HepG2 (cell line): ENCODE results near the gene FUCA2. TPM values are rescaled to one million over a fixed set of nuclear protein-coding genes. Genes with fewer than 3 reads are reported as not detected.

Experiments
- FOXK1 ChIP-seq: sonication (generic); formaldehyde crosslinking; IDR thresholded peaks from 2 replicates; pipeline ENCODE4 v1.4.0; 2020; ENCODE audit warnings: low read depth, missing genetic modification reagents, borderline replicate concordance
- NAIF1 ChIP-seq: sonication (generic); formaldehyde crosslinking; IDR thresholded peaks from 2 replicates; pipeline ENCODE4 v1.5.0; 2020; ENCODE audit warnings: mild to moderate bottlenecking, missing genetic modification reagents, borderline replicate concordance
- SP4 ChIP-seq: sonication (generic); formaldehyde crosslinking; IDR thresholded peaks from 2 replicates; pipeline ENCODE4 v1.8.1; 2023; ENCODE audit warnings: mild to moderate bottlenecking, missing genetic modification reagents
- ZBTB7B ChIP-seq: sonication (generic); formaldehyde crosslinking; IDR thresholded peaks from 2 replicates; pipeline ENCODE4 v1.4.0; 2020; ENCODE audit warnings: missing genetic modification reagents
- ZNF205 ChIP-seq: IDR thresholded peaks from 2 replicates; pipeline ENCODE4 v1.6.1; 2018; ENCODE audit warnings: missing biosample characterization, missing genetic modification reagents
- ZNF382 ChIP-seq: sonication (generic); formaldehyde crosslinking; IDR thresholded peaks from 2 replicates; pipeline ENCODE4 v1.5.0; 2020; ENCODE audit warnings: missing genetic modification reagents, mild to moderate bottlenecking, borderline replicate concordance
- ZNF44 ChIP-seq: sonication (generic); formaldehyde crosslinking; IDR thresholded peaks from 2 replicates; pipeline ENCODE4 v1.5.1; 2020; ENCODE audit warnings: mild to moderate bottlenecking, missing genetic modification reagents
- ZNF7 ChIP-seq: IDR thresholded peaks from 2 replicates; pipeline ENCODE4 v1.6.1; 2016; ENCODE audit warnings: missing biosample characterization, missing genetic modification reagents
- ZNF709 ChIP-seq: sonication (generic); formaldehyde crosslinking; IDR thresholded peaks from 2 replicates; pipeline ENCODE4 v1.5.0; 2020; ENCODE audit warnings: mild to moderate bottlenecking, missing genetic modification reagents
- polyA plus RNA-seq, 8 experiments: library from polyadenylated mRNA; depleted of rRNA in 3 of 8; stranded (reverse) in 7 of 8; unstranded in 1 of 8; fragments of >200 nt; fragmentation: Illumina TruSeq in 4 of 8; extraction: Trizol in 4 of 8; gene quantifications; 2 replicates each; pipeline versions ENCODE4 v1.2.1 to v1.2.3, GENCODE V29; 2011 to 2016; ENCODE audit warnings: low read depth in 4 of 8, missing spikeins in 1 of 8, mixed read lengths in 1 of 8; ENCODE audit not compliant: insufficient read depth in 1 of 8
- total RNA-seq, 5 experiments: library from RNA; depleted of rRNA; stranded (reverse); fragments of >200 nt; fragmentation: Illumina TruSeq; extraction: Trizol; gene quantifications; 2 replicates each; pipeline ENCODE4 v1.2.3, GENCODE V29; 2016; ENCODE audit warnings: low read depth in 1 of 5
- TF ChIP-seq, protein P1 (sequence below): sonication (generic); formaldehyde crosslinking; IDR thresholded peaks from 2 replicates; pipeline ENCODE4 v1.4.0; 2020; ENCODE audit warnings: missing genetic modification reagents
- TF ChIP-seq, protein P2 (sequence below): sonication (generic); formaldehyde crosslinking; IDR thresholded peaks from 2 replicates; pipeline ENCODE4 v1.4.0; 2020; ENCODE audit warnings: mild to moderate bottlenecking, missing genetic modification reagents
- TF ChIP-seq, protein P3 (sequence below): sonication (generic); formaldehyde crosslinking; IDR thresholded peaks from 2 replicates; pipeline ENCODE4 v1.5.0; 2020; ENCODE audit warnings: mild to moderate bottlenecking, missing genetic modification reagents, borderline replicate concordance
- TF ChIP-seq, protein P4 (sequence below): sonication (generic); formaldehyde crosslinking; IDR thresholded peaks from 2 replicates; pipeline ENCODE4 v1.8.1; 2023; ENCODE audit warnings: mild to moderate bottlenecking, inconsistent platforms, moderate library complexity, missing genetic modification reagents, borderline replicate concordance
- TF ChIP-seq, protein P5 (sequence below): sonication (generic); formaldehyde crosslinking; conservative IDR thresholded peaks from 2 replicates; pipeline ENCODE4 v1.4.0; 2020; ENCODE audit warnings: missing genetic modification reagents

FUCA2 gene
- total and polyA plus RNA-seq, 2 of the 13 experiments (the other 11 are each of a cell fraction or from before 2014, with no cell fraction given): 87.4 to 144 TPM

DNA sequence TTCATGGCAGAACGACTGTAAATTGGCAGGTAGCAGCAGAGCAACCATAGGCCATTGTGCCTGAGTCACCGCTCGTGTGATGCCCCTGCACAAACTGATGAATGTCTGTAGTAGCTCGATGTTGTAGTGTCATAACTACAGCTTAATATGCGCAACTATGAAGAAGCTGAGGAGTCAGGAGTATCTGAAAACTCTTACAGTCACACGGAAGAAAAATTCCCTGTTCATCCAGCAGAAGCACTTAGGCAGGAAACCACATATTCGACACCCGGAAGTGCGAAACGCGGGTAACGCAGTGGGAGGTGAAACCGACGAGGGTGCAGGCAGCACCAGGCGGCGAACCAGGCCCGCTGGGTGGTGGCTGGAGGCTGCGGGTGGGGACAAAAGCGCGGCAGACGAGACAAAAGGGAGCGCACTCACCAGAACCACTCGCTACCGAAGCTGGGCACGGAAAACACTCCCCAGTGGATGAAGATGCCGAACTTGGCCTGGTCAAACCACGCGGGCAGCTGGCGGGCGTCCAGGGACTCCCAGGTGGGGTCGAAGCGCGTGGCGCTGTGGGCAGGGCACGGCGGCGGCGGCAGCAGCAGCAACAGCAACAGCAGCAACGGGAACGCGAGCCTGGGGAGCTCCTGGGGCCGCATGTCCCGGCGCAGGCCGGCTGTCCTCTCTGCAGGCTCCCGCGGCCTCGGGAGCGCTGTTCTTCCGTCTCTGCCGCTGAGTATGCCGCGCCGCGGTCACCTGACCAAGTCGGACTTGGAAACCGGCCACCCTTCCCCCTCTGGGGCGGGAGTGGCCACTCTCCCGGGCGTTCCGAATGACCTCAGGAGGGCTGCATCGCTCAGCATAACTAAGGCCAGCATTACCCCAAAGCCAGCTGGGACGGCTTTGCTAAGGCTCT lies at the start of gene FUCA2 (continued):
- peak; percentile 84 for TF ChIP-seq SP4 (CRISPR knock-in tag)
- TF ChIP-seq, protein P1, sequence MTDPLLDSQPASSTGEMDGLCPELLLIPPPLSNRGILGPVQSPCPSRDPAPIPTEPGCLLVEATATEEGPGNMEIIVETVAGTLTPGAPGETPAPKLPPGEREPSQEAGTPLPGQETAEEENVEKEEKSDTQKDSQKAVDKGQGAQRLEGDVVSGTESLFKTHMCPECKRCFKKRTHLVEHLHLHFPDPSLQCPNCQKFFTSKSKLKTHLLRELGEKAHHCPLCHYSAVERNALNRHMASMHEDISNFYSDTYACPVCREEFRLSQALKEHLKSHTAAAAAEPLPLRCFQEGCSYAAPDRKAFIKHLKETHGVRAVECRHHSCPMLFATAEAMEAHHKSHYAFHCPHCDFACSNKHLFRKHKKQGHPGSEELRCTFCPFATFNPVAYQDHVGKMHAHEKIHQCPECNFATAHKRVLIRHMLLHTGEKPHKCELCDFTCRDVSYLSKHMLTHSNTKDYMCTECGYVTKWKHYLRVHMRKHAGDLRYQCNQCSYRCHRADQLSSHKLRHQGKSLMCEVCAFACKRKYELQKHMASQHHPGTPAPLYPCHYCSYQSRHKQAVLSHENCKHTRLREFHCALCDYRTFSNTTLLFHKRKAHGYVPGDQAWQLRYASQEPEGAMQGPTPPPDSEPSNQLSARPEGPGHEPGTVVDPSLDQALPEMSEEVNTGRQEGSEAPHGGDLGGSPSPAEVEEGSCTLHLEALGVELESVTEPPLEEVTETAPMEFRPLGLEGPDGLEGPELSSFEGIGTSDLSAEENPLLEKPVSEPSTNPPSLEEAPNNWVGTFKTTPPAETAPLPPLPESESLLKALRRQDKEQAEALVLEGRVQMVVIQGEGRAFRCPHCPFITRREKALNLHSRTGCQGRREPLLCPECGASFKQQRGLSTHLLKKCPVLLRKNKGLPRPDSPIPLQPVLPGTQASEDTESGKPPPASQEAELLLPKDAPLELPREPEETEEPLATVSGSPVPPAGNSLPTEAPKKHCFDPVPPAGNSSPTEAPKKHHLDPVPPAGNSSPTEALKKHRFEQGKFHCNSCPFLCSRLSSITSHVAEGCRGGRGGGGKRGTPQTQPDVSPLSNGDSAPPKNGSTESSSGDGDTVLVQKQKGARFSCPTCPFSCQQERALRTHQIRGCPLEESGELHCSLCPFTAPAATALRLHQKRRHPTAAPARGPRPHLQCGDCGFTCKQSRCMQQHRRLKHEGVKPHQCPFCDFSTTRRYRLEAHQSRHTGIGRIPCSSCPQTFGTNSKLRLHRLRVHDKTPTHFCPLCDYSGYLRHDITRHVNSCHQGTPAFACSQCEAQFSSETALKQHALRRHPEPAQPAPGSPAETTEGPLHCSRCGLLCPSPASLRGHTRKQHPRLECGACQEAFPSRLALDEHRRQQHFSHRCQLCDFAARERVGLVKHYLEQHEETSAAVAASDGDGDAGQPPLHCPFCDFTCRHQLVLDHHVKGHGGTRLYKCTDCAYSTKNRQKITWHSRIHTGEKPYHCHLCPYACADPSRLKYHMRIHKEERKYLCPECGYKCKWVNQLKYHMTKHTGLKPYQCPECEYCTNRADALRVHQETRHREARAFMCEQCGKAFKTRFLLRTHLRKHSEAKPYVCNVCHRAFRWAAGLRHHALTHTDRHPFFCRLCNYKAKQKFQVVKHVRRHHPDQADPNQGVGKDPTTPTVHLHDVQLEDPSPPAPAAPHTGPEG (CRISPR knock-in tag): peak; percentile 95
- TF ChIP-seq, protein P2, sequence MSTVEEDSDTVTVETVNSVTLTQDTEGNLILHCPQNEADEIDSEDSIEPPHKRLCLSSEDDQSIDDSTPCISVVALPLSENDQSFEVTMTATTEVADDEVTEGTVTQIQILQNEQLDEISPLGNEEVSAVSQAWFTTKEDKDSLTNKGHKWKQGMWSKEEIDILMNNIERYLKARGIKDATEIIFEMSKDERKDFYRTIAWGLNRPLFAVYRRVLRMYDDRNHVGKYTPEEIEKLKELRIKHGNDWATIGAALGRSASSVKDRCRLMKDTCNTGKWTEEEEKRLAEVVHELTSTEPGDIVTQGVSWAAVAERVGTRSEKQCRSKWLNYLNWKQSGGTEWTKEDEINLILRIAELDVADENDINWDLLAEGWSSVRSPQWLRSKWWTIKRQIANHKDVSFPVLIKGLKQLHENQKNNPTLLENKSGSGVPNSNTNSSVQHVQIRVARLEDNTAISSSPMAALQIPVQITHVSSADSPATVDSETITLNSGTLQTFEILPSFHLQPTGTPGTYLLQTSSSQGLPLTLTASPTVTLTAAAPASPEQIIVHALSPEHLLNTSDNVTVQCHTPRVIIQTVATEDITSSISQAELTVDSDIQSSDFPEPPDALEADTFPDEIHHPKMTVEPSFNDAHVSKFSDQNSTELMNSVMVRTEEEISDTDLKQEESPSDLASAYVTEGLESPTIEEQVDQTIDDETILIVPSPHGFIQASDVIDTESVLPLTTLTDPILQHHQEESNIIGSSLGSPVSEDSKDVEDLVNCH: 0 out of 2 replicates have a peak, but pooled peaks have one; percentile 87
- TF ChIP-seq, protein P3, sequence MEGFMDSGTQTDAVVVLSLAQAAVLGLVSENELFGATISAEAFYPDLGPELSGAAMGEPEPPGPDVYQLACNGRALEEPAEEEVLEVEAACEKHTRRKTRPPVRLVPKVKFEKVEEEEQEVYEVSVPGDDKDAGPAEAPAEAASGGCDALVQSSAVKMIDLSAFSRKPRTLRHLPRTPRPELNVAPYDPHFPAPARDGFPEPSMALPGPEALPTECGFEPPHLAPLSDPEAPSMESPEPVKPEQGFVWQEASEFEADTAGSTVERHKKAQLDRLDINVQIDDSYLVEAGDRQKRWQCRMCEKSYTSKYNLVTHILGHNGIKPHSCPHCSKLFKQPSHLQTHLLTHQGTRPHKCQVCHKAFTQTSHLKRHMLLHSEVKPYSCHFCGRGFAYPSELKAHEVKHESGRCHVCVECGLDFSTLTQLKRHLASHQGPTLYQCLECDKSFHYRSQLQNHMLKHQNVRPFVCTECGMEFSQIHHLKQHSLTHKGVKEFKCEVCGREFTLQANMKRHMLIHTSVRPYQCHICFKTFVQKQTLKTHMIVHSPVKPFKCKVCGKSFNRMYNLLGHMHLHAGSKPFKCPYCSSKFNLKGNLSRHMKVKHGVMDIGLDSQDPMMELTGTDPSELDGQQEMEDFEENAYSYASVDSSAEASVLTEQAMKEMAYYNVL (CRISPR knock-in tag): peak; percentile 84; the same call in 1 of the 2 replicates
- TF ChIP-seq, protein P4, sequence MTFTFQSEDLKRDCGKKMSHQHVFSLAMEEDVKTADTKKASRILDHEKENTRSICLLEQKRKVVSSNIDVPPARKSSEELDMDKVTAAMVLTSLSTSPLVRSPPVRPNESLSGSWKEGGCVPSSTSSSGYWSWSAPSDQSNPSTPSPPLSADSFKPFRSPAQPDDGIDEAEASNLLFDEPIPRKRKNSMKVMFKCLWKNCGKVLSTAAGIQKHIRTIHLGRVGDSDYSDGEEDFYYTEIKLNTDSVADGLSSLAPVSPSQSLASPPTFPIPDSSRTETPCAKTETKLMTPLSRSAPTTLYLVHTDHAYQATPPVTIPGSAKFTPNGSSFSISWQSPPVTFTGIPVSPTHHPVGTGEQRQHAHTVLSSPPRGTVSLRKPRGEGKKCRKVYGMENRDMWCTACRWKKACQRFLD (CRISPR knock-in tag): peak; percentile 98
- peak; percentile 43; the same call in 1 of the 2 replicates for TF ChIP-seq ZNF44 (CRISPR knock-in tag)
- no peak; the same call in 1 of the 2 replicates for TF ChIP-seq NAIF1 (CRISPR knock-in tag)
- 0 out of 2 replicates have a peak, but pooled peaks have one; percentile 35 for TF ChIP-seq ZNF205 (CRISPR knock-in tag)
- peak; percentile 27 for TF ChIP-seq ZBTB7B (CRISPR knock-in tag)
- TF ChIP-seq FOXK1 (CRISPR knock-in tag): peak; percentile 37; the same call in 1 of the 2 replicates
- TF ChIP-seq, protein P5, sequence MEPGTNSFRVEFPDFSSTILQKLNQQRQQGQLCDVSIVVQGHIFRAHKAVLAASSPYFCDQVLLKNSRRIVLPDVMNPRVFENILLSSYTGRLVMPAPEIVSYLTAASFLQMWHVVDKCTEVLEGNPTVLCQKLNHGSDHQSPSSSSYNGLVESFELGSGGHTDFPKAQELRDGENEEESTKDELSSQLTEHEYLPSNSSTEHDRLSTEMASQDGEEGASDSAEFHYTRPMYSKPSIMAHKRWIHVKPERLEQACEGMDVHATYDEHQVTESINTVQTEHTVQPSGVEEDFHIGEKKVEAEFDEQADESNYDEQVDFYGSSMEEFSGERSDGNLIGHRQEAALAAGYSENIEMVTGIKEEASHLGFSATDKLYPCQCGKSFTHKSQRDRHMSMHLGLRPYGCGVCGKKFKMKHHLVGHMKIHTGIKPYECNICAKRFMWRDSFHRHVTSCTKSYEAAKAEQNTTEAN (CRISPR knock-in tag): peak; percentile 94
- TF ChIP-seq ZNF709 (CRISPR knock-in tag): peak; percentile 99
- TF ChIP-seq ZNF7 (CRISPR knock-in tag): no peak
- no peak for TF ChIP-seq ZNF382
